Measurements from ENCODE around the gene SEMA5A. TPM values are rescaled to one million over a fixed set of nuclear protein-coding genes. Genes with fewer than 3 reads are reported as not detected.

SEMA5A gene
- total RNA-seq, 1 donor from 2014 or later, result 13.7 TPM

GRCh38 chr5:9514968-9515367 is 30.9 kb downstream of the SEMA5A start:
- DNase-seq (ENCODE audit: low read depth), result no peak

- no peak for DNase-seq (ENCODE audit: low read depth)
Measured at GRCh38 chr5:9513827-9514226, 32.0 kb downstream of the SEMA5A start.

GRCh38 chr5:9512457-9512856 is 33.4 kb downstream of the SEMA5A start:
- no peak for DNase-seq (ENCODE audit: low read depth)

- no peak for DNase-seq (ENCODE audit: low read depth)
Measured at GRCh38 chr5:9507974-9508373, 37.9 kb downstream of the SEMA5A start.

- DNase-seq (ENCODE audit: low read depth), result peak; percentile 28
Measured at GRCh38 chr5:9505225-9505624, 40.6 kb downstream of the SEMA5A start.

GRCh38 chr5:9502864-9503263 is 43.0 kb downstream of the SEMA5A start:
- no peak for DNase-seq (ENCODE audit: low read depth)

GRCh38 chr5:9502050-9502834 is 43.6 kb downstream of the SEMA5A start:
- DNase-seq (ENCODE audit: low read depth), result no peak

DNA sequence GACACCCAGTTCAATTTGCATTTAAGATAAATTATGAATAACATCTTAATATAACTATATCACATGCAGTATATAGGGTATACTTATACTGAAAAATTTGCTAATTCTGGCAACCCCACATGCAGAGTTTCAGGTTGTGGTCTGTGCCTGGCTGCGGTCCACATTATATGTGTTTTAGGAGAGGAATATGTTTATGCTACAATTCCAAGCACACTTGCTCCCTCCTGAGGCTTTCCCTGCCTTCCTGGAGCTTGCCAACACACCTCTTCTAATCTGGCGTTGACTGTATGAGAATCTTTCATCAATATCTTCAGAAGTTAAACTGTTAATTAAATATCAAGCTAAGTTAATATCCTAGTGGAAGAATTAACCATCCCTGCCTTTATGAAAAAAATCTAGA is 45.2 kb downstream of the SEMA5A start:
- no peak for DNase-seq (ENCODE audit: low read depth)

DNA sequence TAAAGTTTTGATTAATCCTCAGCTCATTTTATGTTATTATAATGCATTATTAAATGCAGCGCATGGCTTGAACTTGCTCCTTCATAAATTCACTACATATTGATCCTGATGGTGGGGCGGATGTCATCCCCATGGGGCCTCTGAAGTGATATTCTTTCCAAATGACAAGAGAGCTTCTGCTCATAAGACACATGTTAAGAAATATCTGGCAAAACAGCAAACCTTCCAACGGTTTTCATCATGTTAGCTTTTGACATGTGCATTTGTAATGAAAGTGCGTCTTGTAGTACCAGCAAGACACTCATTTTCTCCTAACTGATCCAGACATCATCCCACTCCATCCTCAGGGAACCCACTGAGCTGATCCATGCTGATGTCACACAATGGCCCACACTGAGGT is 45.7 kb downstream of the SEMA5A start:
- DNase-seq (ENCODE audit: low read depth), result no peak

DNA sequence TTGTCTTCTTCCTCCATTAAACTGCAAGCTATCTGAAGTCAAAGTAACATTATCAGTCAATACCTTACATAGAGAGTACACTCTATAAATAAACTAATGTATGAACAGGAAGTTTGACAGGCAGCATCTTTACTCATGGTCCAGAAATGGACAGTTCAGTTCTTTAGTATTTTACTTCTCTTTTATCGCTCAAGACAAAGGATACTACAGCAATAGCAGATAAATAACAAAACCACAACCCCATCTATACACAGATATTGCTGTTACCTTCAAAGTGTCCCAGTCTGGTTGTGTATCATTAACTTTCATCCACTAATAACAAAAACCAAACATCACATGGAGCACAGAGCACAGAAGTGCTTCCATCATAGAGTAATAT is 46.4 kb downstream of the SEMA5A start:
- no peak for DNase-seq (ENCODE audit: low read depth)

DNA sequence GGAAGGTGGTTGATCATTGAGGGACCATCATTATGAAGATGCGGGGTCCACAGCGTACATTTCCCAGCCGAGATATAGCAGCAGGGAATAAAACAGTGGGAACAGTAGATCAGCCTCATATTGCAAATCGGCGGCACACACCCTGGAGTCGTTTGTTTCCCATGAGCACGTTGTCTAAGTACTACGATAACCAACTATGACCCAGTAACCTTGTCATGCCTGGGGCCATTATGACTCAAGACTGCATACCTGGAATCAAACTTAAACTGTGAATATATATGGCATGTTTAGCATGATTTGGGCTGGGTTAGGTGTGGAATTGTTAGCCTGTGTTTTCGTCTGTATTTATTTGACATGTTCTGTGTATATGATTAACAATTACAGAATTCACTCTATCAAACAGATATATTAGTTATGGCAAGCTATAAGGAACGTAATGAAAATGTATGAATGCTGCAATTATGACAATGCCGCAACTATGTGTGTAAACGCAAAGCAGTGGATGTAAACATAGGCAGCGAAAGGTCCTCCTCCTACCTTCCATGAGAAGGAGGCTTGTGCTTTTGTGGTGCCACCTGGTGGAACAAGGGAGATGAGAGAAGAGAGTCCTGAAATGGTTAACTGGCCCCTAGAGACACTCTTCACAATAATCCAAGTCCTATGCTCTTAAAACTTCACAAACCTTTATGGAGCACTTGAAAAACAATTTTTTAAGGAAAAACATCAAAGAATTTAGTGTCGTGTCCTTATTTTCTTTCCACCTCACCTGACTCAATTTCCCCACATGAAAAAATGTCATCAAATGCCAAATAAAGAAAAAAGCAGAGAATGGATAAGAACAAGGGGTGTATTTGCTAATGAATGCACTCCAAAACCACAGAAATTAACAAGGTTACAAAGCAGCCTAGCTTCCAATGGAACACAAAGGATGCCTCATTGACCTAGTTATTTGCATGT is 47.1 kb downstream of the SEMA5A start:
- peak; percentile 31 for DNase-seq (ENCODE audit: low read depth)

DNA sequence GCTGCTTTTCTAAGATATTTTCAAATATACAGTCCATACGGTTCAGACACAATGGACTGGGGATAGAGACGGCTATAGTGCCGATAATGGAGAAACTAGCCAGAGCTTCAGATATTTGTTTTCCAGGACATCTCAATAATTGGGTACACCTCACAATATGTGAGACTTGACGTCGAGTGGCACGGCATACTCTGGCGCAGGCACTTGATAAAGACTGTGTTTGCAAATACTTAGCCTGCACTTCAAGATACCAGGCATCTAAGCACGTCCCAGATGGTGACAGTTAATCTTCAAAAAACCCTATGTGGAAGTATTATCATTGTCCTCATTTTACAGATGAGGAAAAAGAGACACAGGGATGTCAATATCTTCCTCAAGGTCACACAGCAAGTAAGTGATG is 48.5 kb downstream of the SEMA5A start:
- DNase-seq (ENCODE audit: low read depth), result no peak

DNA sequence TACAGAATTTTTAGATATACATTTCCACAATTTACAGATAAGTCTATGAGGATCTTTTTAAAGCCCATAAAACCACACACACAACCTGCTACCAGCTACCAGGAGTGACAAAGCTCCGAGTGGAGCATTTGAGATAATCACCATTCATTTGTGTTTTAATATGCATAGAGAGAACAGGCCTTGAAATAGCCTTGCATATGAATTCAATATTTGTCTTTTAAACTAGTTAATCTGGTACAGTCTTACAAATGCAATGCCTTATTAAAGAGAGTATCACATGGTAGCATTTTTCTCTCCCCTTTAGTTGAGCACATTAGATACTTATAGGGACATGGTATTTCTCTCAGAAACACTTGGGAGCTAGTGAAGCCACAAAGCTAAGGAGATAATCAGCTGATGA is 49.1 kb downstream of the SEMA5A start:
- no peak for DNase-seq (ENCODE audit: low read depth)

DNA sequence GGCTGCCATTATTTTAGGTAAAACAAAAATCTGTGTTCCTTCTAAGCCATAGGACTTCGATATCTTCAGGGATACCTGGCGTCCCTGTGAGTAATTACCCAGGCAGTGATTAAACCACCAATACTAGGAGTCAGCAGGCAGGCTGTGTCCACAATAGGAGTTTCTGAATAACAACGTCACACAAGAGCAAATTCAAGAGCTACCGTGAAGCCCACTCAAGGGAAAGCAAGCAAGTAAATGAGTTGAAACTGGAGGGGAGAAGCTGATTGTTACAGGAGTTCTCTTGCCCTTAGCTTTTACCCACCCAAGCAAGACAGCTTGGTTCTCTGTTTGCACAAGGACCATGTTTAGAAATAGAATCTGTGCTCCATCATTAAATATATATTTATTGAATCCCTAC is 50.8 kb downstream of the SEMA5A start:
- DNase-seq (ENCODE audit: low read depth), result no peak

DNA sequence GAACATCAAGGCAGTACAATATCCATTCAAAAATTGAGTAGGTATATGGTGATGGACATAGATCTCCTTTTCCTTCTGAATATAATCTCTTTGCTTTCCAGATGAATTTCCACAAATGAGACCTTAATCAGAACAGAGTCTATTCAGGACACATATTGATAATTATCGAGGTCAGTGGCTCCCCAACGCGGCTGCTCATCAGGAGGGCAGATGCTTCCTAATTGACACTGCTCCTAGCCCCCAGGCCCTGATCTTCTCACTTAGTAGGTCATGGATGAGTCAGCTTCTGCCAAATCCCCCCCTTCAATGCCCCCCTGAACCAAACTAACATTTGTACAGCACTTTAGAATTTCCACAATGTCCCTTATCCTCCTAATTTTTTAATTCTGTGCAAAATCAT is 51.6 kb downstream of the SEMA5A start:
- no peak for DNase-seq (ENCODE audit: low read depth)

- no peak for DNase-seq (ENCODE audit: low read depth)
Measured at GRCh38 chr5:9490494-9491097, 55.3 kb downstream of the SEMA5A start.

DNA sequence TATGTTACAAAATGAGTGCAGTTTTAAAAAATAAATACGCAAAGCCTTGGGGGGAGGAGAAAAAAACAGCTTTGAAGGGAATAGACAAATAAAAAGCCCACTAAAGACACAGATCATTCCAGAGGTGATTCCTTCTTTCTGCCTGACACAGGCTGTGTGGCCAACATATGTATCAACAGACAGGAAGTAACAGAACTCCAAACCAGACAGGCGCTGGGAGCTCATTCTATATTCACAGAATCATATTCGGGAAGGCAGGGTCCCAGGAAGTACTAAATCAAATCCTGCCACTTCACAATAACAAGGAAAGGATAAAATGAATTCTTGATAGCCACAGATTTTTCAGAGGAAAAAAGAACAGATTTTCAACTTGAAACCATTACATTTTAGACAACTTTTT is 62.1 kb downstream of the SEMA5A start:
- no peak for DNase-seq (ENCODE audit: low read depth)

DNA sequence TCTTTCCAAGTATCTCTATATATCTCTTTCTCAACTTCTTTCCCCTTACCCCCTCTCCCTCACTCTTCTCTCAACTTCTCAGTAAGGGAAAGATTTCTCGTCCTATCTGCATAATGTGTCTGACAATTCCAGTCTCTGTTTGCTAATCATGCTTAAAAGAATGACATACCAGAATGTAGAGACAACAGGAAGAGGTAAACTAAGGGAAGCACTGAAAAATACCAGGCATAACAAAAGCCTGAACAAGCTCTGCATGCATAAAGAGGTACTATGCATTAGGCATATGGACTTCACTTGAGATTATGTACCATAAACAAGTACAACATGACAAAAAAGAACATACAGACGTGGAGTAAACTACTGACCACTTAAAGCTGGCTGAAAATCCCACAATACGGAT is 62.6 kb downstream of the SEMA5A start:
- peak; percentile 22 for DNase-seq (ENCODE audit: low read depth)

GRCh38 chr5:9482381-9482780 is 63.5 kb downstream of the SEMA5A start:
- DNase-seq (ENCODE audit: low read depth), result no peak

DNA sequence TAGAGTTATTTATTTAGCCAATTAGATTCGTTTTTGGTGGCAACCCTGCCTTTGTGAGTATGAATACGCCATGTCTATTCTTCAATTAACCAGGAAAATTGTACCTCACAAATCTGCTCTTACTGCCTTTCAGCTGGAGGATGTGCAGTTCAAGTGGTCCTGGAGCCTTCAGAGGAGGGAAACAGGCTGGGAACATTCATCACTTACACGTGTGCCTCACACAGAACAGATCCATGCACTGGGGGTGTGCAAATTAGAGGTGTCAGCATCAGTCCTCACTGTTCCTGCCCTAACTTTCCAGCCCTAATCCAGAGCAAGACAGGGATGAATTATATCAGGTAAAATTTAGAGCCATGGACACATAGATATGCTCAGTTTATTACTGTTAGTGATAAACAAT is 65.4 kb downstream of the SEMA5A start:
- no peak for DNase-seq (ENCODE audit: low read depth)

DNA sequence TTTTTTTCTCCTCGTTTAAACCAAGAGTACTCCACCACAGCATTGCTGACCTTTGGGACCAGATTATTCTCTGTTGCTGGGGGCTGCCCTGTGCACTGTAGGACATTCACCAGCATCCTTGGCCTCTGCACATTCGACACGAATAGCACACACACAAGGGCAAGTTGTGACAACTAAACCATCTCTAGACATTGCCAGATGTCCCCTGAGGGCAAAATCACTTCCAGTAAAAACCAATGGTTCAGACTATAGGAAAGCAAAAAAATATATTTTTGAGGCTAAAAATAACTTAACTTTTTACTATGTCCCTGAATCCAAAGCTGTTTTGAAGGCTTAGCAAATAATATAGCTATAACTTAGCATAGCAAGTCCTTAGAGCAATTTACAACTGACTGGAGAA is 65.9 kb downstream of the SEMA5A start:
- DNase-seq (ENCODE audit: low read depth), result no peak

GRCh38 chr5:9479361-9479760 is 66.5 kb downstream of the SEMA5A start:
- DNase-seq (ENCODE audit: low read depth), result no peak

GRCh38 chr5:9477537-9477936 is 68.3 kb downstream of the SEMA5A start:
- no peak for DNase-seq (ENCODE audit: low read depth)
